ENCODE measurements around the gene PCSK6. TPM values are rescaled to one million over a fixed set of nuclear protein-coding genes. Genes with fewer than 3 reads are reported as not detected.
A peak's percentile ranks its signal among the peaks of the same experiment; 100 is the strongest.

The PCSK6 gene
- total and polyA plus RNA-seq, 3 experiments from 2014 or later: 0.74 to 1.7 (median 0.95) TPM

DNA sequence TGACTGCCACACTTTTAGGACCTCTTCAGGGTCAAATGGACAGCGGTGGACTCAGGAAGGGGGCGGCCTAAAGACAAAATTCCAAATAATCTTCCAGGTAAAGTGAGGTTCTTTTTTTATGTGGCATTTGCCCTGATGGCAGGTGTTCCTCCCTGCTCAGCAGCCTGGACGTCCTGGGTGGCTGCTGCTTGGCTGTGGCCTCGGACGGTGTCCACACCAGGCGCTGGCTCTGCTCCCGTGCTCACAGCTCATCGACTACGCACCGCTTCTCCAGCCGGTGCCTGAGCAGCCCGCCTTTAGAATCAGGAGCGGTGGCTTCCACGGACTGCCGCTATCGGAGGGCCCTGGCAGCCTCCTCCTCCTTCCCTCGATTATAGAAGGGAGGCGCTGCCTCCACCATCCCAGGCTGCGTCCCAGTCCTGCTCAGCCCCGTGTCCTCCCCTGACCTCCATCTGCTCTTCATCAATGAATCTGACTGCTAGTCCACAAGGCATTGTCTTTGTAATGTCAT is 41.9 kb downstream of the PCSK6 start:
- no peak for DNase-seq
- H3K36me3 ChIP-seq (ENCODE audit: insufficient read depth, low read length): no peaks in the 10 kb centered on the region
- peak overlapping the region in 1 of 8 donors; percentile 55 for H3K27ac Mint-ChIP-seq
- ChIA-PET CTCF (no interaction called here), POLR2A (no interaction called here)
- no peaks in the 10 kb centered on the region for H3K9me3 ChIP-seq (ENCODE audit: low read length)
- no peak overlapping the region for H3K4me3 Mint-ChIP-seq
- H3K36me3 Mint-ChIP-seq: no peaks in the 10 kb centered on the region
- no peaks in the 10 kb centered on the region for H3K4me1 ChIP-seq (ENCODE audit: insufficient read depth, low read length)
- H3K4me1 Mint-ChIP-seq: no peaks in the 10 kb centered on the region
- peaks cover 18 to 26% of the 10 kb centered on the region in 2 donors for H3K27me3 Mint-ChIP-seq
- H3K27me3 ChIP-seq (ENCODE audit: insufficient read depth, low read length, poor library complexity, severe bottlenecking): no peaks in the 10 kb centered on the region
- no peak overlapping the region for H3K27ac ChIP-seq (ENCODE audit: low read depth, low read length)
- H3K4me3 ChIP-seq (ENCODE audit: low read length): no peak overlapping the region
- no peaks in the 10 kb centered on the region for H3K9me3 Mint-ChIP-seq

GRCh38 chr15:101447168-101447533 is 42.4 kb downstream of the PCSK6 start:
- Histone ChIP-seq H3K36me3 (ENCODE audit: insufficient read depth, low read length) (no peaks in the 10 kb centered on the region), H3K4me3 (ENCODE audit: low read length) (no peak overlapping the region), H3K4me1 (ENCODE audit: insufficient read depth, low read length) (no peaks in the 10 kb centered on the region), H3K27me3 (ENCODE audit: insufficient read depth, low read length, poor library complexity, severe bottlenecking) (no peaks in the 10 kb centered on the region), H3K9me3 (ENCODE audit: low read length) (no peaks in the 10 kb centered on the region), H3K27ac (ENCODE audit: low read depth, low read length) (no peak overlapping the region)
- Mint-ChIP-seq H3K9me3 (no peaks in the 10 kb centered on the region), H3K4me3 (no peak overlapping the region), H3K27ac (no peak overlapping the region), H3K27me3 (peaks cover 18 to 21% of the 10 kb centered on the region in 2 donors), H3K36me3 (no peaks in the 10 kb centered on the region), H3K4me1 (peaks cover 0 to 2% (median 0%) of the 10 kb centered on the region in 3 donors)
- POLR2A ChIA-PET: no interaction called here
- DNase-seq: no peak
- CTCF ChIA-PET: no interaction called here

- no peaks in the 10 kb centered on the region for H3K9me3 Mint-ChIP-seq
- peaks cover under 1 to 7% (median 5%) of the 10 kb centered on the region in 3 donors for H3K4me1 Mint-ChIP-seq
- Histone ChIP-seq H3K27me3 (ENCODE audit: insufficient read depth, low read length, poor library complexity, severe bottlenecking) (no peaks in the 10 kb centered on the region), H3K9me3 (ENCODE audit: low read length) (no peaks in the 10 kb centered on the region), H3K36me3 (ENCODE audit: insufficient read depth, low read length) (no peaks in the 10 kb centered on the region), H3K4me1 (ENCODE audit: insufficient read depth, low read length) (no peaks in the 10 kb centered on the region), H3K27ac (ENCODE audit: low read depth, low read length) (no peak overlapping the region), H3K4me3 (ENCODE audit: low read length) (no peak overlapping the region)
- no peak for DNase-seq
- ChIA-PET POLR2A (no interaction called here), CTCF (no interaction called here)
- no peaks in the 10 kb centered on the region for H3K36me3 Mint-ChIP-seq
- H3K4me3 Mint-ChIP-seq: no peak overlapping the region
- H3K27me3 Mint-ChIP-seq: peaks cover 16 to 17% of the 10 kb centered on the region in 2 donors
- H3K27ac Mint-ChIP-seq: no peak overlapping the region
Measured at GRCh38 chr15:101446518-101447167, 42.9 kb downstream of the PCSK6 start.

DNA sequence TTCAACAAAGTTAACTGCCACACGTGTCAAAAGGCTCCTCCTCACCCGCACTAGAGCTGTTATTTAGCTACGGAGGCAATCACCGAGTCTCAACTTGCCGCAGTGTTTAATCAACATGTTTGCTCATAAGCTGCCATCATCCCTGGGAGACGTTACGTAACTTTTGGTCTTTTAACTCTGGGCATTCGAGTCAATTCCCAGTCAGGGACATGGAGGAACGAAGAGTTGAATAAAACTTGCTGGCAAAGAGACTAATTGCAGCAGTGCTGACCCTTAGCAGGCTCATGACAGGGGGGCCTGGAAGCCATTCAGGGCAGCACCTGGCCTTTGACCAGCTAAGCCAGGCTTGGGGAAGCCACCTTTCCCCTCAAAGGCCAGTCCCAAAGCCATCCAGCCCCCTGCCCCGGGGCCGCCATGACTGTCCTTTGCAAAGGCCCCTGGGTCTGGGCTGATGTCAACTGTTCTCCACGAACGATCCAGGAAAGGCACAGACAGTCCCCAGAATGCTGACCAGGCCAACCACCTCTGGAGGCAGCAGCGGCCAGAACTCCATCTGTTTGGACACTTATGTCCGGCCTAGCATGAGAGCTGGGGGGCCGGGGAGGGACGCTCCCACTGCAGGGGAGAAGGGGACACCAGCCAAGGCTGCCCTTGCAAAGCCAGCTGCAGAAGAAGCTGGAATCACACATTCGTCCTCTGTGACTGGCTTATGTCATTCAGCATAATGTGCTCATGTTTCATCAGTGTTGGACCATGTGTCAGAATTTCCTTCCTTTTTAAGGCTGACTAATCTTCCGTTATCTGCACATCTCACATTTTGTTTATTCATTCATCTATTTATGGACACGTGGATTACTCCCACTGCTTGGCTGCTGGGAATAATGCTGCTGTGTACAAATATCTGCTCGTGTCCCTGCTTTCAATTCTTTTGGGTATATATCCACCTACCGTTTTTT is 43.7 kb downstream of the PCSK6 start:
- no peak overlapping the region for H3K27ac Mint-ChIP-seq
- no peak overlapping the region for H3K4me3 Mint-ChIP-seq
- no peak for DNase-seq
- no peaks in the 10 kb centered on the region for H3K9me3 ChIP-seq (ENCODE audit: low read length)
- H3K27me3 Mint-ChIP-seq: peaks cover 8 to 17% of the 10 kb centered on the region in 2 donors
- no peaks in the 10 kb centered on the region for H3K36me3 ChIP-seq (ENCODE audit: insufficient read depth, low read length)
- peak overlapping the region; percentile 34 for H3K27ac ChIP-seq (ENCODE audit: low read depth, low read length)
- ChIA-PET POLR2A (no interaction called here), CTCF (no interaction called here)
- no peaks in the 10 kb centered on the region for H3K4me1 ChIP-seq (ENCODE audit: insufficient read depth, low read length)
- no peak overlapping the region for H3K4me3 ChIP-seq (ENCODE audit: low read length)
- no peaks in the 10 kb centered on the region for H3K9me3 Mint-ChIP-seq
- no peaks in the 10 kb centered on the region for H3K36me3 Mint-ChIP-seq
- peaks cover 2 to 11% (median 10%) of the 10 kb centered on the region in 3 donors for H3K4me1 Mint-ChIP-seq
- H3K27me3 ChIP-seq (ENCODE audit: insufficient read depth, low read length, poor library complexity, severe bottlenecking): no peaks in the 10 kb centered on the region

DNA sequence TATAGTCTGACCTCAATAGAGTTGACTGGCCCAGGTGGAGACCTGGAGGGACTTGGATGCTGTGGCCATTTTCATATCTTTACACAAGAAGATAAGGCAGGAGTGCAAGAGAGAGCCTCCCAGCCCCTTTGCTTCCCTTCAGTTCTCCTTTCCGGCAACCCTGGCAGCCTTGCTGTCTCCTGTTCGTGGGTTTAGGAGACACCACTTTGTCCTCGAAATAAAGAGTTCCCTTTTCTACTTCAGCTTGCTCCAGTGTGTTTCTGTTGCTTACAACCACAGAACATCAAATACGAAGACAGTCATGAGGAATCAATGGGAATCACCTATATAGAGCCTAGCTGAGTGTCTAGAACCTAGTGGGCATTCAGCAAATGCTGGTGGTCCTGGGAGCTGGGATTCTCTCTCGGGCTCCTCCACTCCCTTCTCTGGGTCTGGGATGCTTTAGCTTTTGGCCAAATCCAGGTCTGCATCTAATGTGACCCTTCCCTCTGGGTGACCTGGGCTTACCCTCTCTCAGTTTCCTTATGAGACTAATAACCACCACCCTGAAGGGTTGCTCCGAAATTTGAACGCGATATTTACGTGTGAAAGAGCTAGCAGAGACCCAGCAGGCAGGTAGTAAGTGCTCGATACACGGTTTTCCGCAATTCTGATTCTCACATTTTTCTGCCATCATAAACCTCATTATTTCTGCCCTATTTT is 44.5 kb downstream of the PCSK6 start:
- no peak overlapping the region for H3K4me3 ChIP-seq (ENCODE audit: low read length)
- POLR2A ChIA-PET: no interaction called here

GRCh38 chr15:101444015-101444414 is 45.5 kb downstream of the PCSK6 start:
- Mint-ChIP-seq H3K4me3 (no peak overlapping the region), H3K27me3 (peaks cover 2 to 11% of the 10 kb centered on the region in 2 donors), H3K4me1 (peaks cover 2 to 11% (median 10%) of the 10 kb centered on the region in 3 donors), H3K27ac (no peak overlapping the region), H3K9me3 (no peaks in the 10 kb centered on the region), H3K36me3 (no peaks in the 10 kb centered on the region)
- Histone ChIP-seq H3K9me3 (ENCODE audit: low read length) (no peaks in the 10 kb centered on the region), H3K4me3 (ENCODE audit: low read length) (no peak overlapping the region), H3K27ac (ENCODE audit: low read depth, low read length) (no peak overlapping the region), H3K4me1 (ENCODE audit: insufficient read depth, low read length) (no peaks in the 10 kb centered on the region), H3K36me3 (ENCODE audit: insufficient read depth, low read length) (no peaks in the 10 kb centered on the region), H3K27me3 (ENCODE audit: insufficient read depth, low read length, poor library complexity, severe bottlenecking) (no peaks in the 10 kb centered on the region)
- CTCF ChIA-PET: no interaction called here
- POLR2A ChIA-PET: no interaction called here
- DNase-seq: no peak

More for the DNA sequence above, 44.5 kb downstream of the PCSK6 start:
- no peaks in the 10 kb centered on the region for H3K4me1 ChIP-seq (ENCODE audit: insufficient read depth, low read length)
- H3K27ac Mint-ChIP-seq: no peak overlapping the region
- H3K36me3 Mint-ChIP-seq: no peaks in the 10 kb centered on the region
- H3K27me3 ChIP-seq (ENCODE audit: insufficient read depth, low read length, poor library complexity, severe bottlenecking): no peaks in the 10 kb centered on the region
- no peaks in the 10 kb centered on the region for H3K36me3 ChIP-seq (ENCODE audit: insufficient read depth, low read length)
- DNase-seq: no peak
- H3K27ac ChIP-seq (ENCODE audit: low read depth, low read length): no peak overlapping the region
- peaks cover 2 to 11% (median 10%) of the 10 kb centered on the region in 3 donors for H3K4me1 Mint-ChIP-seq
- CTCF ChIA-PET: no interaction called here
- no peak overlapping the region for H3K4me3 Mint-ChIP-seq
- H3K9me3 ChIP-seq (ENCODE audit: low read length): no peaks in the 10 kb centered on the region
- no peaks in the 10 kb centered on the region for H3K9me3 Mint-ChIP-seq
- peaks cover 3 to 13% of the 10 kb centered on the region in 2 donors for H3K27me3 Mint-ChIP-seq

GRCh38 chr15:101442272-101442671 is 47.2 kb downstream of the PCSK6 start:
- Histone ChIP-seq H3K4me1 (ENCODE audit: insufficient read depth, low read length) (no peaks in the 10 kb centered on the region), H3K27ac (ENCODE audit: low read depth, low read length) (no peak overlapping the region), H3K9me3 (ENCODE audit: low read length) (no peaks in the 10 kb centered on the region), H3K27me3 (ENCODE audit: insufficient read depth, low read length, poor library complexity, severe bottlenecking) (no peaks in the 10 kb centered on the region), H3K36me3 (ENCODE audit: insufficient read depth, low read length) (no peaks in the 10 kb centered on the region), H3K4me3 (ENCODE audit: low read length) (no peak overlapping the region)
- no peaks in the 10 kb centered on the region for H3K36me3 Mint-ChIP-seq
- H3K27ac Mint-ChIP-seq: no peak overlapping the region
- peaks cover 11 to 13% of the 10 kb centered on the region in 2 donors for H3K27me3 Mint-ChIP-seq
- POLR2A ChIA-PET: no interaction called here
- H3K4me3 Mint-ChIP-seq: no peak overlapping the region
- DNase-seq: no peak
- CTCF ChIA-PET: no interaction called here
- peaks cover 2 to 11% (median 10%) of the 10 kb centered on the region in 3 donors for H3K4me1 Mint-ChIP-seq
- H3K9me3 Mint-ChIP-seq: peaks cover 0 to 2% (median 0%) of the 10 kb centered on the region in 5 donors

DNA sequence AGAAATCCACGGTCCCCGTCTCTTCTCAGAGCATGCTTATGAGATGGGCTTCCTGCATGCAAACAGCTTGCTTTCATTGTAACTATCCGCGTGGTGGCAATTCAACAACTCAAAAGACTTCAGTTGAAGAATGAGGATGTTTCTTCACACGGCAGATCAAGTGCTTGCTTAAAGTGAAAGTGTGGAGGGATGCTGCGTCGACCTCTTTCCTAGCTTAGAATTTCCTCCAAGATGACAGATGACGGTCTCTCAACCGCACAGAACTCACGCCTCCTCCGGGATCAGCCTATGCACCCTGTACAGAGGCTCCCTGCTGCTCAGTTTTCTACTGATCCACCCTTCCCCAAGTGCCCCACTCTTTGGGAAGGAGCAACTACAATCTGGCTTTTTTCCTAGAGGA is 47.8 kb downstream of the PCSK6 start:
- H3K36me3 ChIP-seq (ENCODE audit: insufficient read depth, low read length): no peaks in the 10 kb centered on the region
- POLR2A ChIA-PET: no interaction called here
- no peaks in the 10 kb centered on the region for H3K4me1 ChIP-seq (ENCODE audit: insufficient read depth, low read length)
- no peaks in the 10 kb centered on the region for H3K36me3 Mint-ChIP-seq
- H3K4me3 Mint-ChIP-seq: no peak overlapping the region
- H3K9me3 Mint-ChIP-seq: peaks cover 0 to 2% (median 0%) of the 10 kb centered on the region in 5 donors
- no peak overlapping the region for H3K27ac ChIP-seq (ENCODE audit: low read depth, low read length)
- no peaks in the 10 kb centered on the region for H3K9me3 ChIP-seq (ENCODE audit: low read length)
- H3K27me3 ChIP-seq (ENCODE audit: insufficient read depth, low read length, poor library complexity, severe bottlenecking): no peaks in the 10 kb centered on the region
- peaks cover 2 to 11% (median 10%) of the 10 kb centered on the region in 3 donors for H3K4me1 Mint-ChIP-seq
- no peak overlapping the region for H3K4me3 ChIP-seq (ENCODE audit: low read length)
- DNase-seq: no peak
- no peak overlapping the region for H3K27ac Mint-ChIP-seq
- peaks cover 11 to 13% of the 10 kb centered on the region in 2 donors for H3K27me3 Mint-ChIP-seq
- CTCF ChIA-PET: no interaction called here

Data from CD8-positive, alpha-beta memory T cell (primary cell).